Measurements from ENCODE around the gene GPR158.

The GPR158 gene

DNA sequence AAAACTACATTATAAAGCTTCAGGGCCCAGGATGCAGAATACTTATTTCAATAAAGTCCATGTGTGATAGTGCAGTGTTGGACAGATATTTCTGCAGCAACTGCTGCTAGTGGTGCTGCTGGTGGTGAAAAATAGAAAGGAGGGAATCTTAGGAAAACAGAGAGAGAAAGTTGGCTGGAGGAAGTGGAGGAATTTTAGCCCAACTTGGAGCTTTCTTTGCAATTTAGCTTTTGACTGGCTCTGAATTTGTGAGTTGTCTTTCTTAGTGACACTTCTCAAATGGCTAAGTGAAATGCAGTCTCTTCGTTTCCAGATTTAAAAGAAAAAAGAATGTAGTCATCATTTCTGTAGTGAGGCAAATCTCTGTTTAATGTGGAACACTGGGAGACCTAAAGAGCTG lies 45.4 kb downstream of the GPR158 start:
- TF ChIP-seq ARNTL (CRISPR knock-in tag; IDR thresholded peaks at IDR 0.05; ENCODE audit: borderline replicate concordance, low read depth) (no peak), CSRNP3 (CRISPR knock-in tag; IDR thresholded peaks at IDR 0.05) (no peak), ZNF8 (CRISPR knock-in tag; IDR thresholded peaks at IDR 0.05) (no peak), TOX (CRISPR knock-in tag; IDR thresholded peaks at IDR 0.05; ENCODE audit: borderline replicate concordance) (no peak), OSR1 (CRISPR knock-in tag; IDR thresholded peaks at IDR 0.05) (no peak), CSDC2 (CRISPR knock-in tag; IDR thresholded peaks at IDR 0.05) (no peak), ZFP30 (CRISPR knock-in tag; IDR thresholded peaks at IDR 0.05) (no peak), GLIS3 (CRISPR knock-in tag; IDR thresholded peaks at IDR 0.05) (no peak), BACH2 (CRISPR knock-in tag; IDR thresholded peaks at IDR 0.05; ENCODE audit: borderline replicate concordance) (no peak), ESRRG (CRISPR knock-in tag; IDR thresholded peaks at IDR 0.05) (no peak), ZFP3 (CRISPR knock-in tag; IDR thresholded peaks at IDR 0.05) (no peak)
- TF ChIP-seq, protein P1, sequence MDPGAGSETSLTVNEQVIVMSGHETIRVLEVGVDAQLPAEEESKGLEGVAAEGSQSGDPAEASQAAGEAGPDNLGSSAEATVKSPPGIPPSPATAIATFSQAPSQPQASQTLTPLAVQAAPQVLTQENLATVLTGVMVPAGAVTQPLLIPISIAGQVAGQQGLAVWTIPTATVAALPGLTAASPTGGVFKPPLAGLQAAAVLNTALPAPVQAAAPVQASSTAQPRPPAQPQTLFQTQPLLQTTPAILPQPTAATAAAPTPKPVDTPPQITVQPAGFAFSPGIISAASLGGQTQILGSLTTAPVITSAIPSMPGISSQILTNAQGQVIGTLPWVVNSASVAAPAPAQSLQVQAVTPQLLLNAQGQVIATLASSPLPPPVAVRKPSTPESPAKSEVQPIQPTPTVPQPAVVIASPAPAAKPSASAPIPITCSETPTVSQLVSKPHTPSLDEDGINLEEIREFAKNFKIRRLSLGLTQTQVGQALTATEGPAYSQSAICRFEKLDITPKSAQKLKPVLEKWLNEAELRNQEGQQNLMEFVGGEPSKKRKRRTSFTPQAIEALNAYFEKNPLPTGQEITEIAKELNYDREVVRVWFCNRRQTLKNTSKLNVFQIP (CRISPR knock-in tag; IDR thresholded peaks at IDR 0.05; ENCODE audit: borderline replicate concordance, low read depth): no peak
- ATAC-seq: no peak

DNA sequence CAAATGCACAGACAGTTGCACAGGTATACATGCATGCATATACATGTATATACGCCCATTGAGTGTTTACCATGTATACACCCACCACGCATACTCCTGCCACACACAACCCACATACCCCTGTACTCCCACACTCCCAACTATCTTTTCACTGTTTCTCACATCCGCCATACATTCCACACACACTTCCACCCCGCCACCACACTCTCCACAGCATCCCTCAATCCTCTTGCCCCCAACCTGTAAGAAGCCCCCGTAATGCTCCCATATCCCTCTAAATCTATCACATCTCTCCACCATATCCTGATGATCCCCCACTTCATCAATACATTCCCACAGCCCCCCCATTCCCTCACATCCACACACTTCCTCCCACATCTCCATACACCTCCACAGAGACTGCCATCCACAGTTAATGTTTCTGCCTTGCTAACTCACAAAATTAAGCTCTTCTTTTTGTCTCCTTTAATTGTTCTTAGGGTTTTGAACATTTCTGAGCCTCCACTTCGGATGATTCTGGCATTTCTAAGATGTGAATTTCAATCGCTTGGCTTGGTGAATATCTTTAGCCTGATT lies 47.4 kb downstream of the GPR158 start:
- no peak for ATAC-seq
- no peak for TF ChIP-seq ZFP30 (CRISPR knock-in tag; IDR thresholded peaks at IDR 0.05)
- TF ChIP-seq OSR1 (CRISPR knock-in tag; IDR thresholded peaks at IDR 0.05): no peak
- no peak for TF ChIP-seq ISL1 (CRISPR knock-in tag; IDR thresholded peaks at IDR 0.05)
- TF ChIP-seq, protein P2, sequence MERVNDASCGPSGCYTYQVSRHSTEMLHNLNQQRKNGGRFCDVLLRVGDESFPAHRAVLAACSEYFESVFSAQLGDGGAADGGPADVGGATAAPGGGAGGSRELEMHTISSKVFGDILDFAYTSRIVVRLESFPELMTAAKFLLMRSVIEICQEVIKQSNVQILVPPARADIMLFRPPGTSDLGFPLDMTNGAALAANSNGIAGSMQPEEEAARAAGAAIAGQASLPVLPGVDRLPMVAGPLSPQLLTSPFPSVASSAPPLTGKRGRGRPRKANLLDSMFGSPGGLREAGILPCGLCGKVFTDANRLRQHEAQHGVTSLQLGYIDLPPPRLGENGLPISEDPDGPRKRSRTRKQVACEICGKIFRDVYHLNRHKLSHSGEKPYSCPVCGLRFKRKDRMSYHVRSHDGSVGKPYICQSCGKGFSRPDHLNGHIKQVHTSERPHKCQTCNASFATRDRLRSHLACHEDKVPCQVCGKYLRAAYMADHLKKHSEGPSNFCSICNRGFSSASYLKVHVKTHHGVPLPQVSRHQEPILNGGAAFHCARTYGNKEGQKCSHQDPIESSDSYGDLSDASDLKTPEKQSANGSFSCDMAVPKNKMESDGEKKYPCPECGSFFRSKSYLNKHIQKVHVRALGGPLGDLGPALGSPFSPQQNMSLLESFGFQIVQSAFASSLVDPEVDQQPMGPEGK (CRISPR knock-in tag; IDR thresholded peaks at IDR 0.05; ENCODE audit: borderline replicate concordance): no peak
- TF ChIP-seq GLIS3 (CRISPR knock-in tag; IDR thresholded peaks at IDR 0.05): no peak
- TF ChIP-seq CSRNP3 (CRISPR knock-in tag; IDR thresholded peaks at IDR 0.05): no peak
- TF ChIP-seq RARB (CRISPR knock-in tag; IDR thresholded peaks at IDR 0.05): no peak
- no peak for TF ChIP-seq ZNF8 (CRISPR knock-in tag; IDR thresholded peaks at IDR 0.05)
- TF ChIP-seq ZNF565 (CRISPR knock-in tag; conservative IDR thresholded peaks at IDR 0.05; ENCODE audit: low read depth): no peak
- no peak for TF ChIP-seq ZC3H10 (CRISPR knock-in tag; IDR thresholded peaks at IDR 0.05)
- TF ChIP-seq ESRRG (CRISPR knock-in tag; IDR thresholded peaks at IDR 0.05): no peak
- no peak for TF ChIP-seq TOX (CRISPR knock-in tag; IDR thresholded peaks at IDR 0.05; ENCODE audit: borderline replicate concordance)
- TF ChIP-seq BACH2 (CRISPR knock-in tag; IDR thresholded peaks at IDR 0.05; ENCODE audit: borderline replicate concordance): no peak
- no peak for TF ChIP-seq ARNTL (CRISPR knock-in tag; IDR thresholded peaks at IDR 0.05; ENCODE audit: borderline replicate concordance, low read depth)
- TF ChIP-seq CSDC2 (CRISPR knock-in tag; IDR thresholded peaks at IDR 0.05): no peak

DNA sequence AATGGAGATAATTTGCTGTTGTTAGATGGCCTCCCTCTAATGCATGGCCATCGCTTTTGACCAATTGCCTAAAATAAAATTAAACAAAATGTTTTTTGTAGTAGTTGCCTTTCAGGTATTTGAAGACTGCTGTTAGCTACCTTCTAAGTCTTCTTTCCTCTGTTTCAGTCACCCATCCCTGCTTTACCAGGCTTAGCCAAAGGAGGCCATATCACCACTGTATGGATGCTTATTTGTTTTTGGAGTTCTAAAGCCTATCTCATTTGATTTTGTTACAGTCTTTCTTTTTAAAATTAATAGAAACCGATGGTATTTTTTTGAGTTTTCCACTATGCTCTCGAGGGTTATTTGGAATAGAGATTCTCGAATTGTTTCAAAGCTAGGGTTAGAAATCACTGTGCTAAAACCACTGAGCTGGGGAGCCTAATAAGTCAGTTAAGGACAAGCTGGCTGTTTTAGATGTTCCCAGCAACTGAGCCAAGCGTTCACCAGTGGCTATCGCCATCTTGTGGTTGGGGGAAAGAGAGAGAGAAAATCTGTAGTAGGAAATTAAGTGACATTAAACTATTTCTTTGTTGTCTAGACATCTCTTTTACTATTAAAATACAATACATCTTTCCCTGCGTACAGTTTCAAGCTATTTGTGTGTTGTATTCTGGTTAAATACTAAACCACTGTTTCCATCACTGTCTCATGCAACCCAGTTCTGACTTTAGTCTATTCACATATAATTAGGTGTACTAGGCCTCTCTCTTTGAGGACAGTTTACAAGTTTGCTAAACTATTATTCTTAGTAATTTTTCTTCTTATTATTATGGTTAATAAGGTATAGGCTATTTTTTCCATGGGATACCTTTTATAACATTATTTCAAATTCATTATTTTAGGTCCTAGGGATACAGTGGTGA lies 52.2 kb downstream of the GPR158 start:
- no peak for TF ChIP-seq ARNTL (CRISPR knock-in tag; IDR thresholded peaks at IDR 0.05; ENCODE audit: borderline replicate concordance, low read depth)
- no peak for TF ChIP-seq CSDC2 (CRISPR knock-in tag; IDR thresholded peaks at IDR 0.05)
- TF ChIP-seq BACH2 (CRISPR knock-in tag; IDR thresholded peaks at IDR 0.05; ENCODE audit: borderline replicate concordance): no peak
- no peak for TF ChIP-seq CSRNP3 (CRISPR knock-in tag; IDR thresholded peaks at IDR 0.05)
- TF ChIP-seq ZNF565 (CRISPR knock-in tag; conservative IDR thresholded peaks at IDR 0.05; ENCODE audit: low read depth): no peak
- TF ChIP-seq CREB5 (CRISPR knock-in tag; IDR thresholded peaks at IDR 0.05; ENCODE audit: low read depth): no peak
- TF ChIP-seq, protein P2 (CRISPR knock-in tag; IDR thresholded peaks at IDR 0.05; ENCODE audit: borderline replicate concordance): no peak
- no peak for TF ChIP-seq TOX (CRISPR knock-in tag; IDR thresholded peaks at IDR 0.05; ENCODE audit: borderline replicate concordance)
- TF ChIP-seq RARB (CRISPR knock-in tag; IDR thresholded peaks at IDR 0.05): no peak
- no peak for TF ChIP-seq TCF4 (CRISPR knock-in tag; IDR thresholded peaks at IDR 0.05; ENCODE audit: borderline replicate concordance)
- TF ChIP-seq ISL1 (CRISPR knock-in tag; IDR thresholded peaks at IDR 0.05): no peak
- TF ChIP-seq ZC3H10 (CRISPR knock-in tag; IDR thresholded peaks at IDR 0.05): no peak
- ATAC-seq: peak; percentile 80
